Measurements from ENCODE around the gene RNF44.

- TF ChIP-seq CTCF (IDR thresholded peaks at IDR 0.05): no peak
- TF ChIP-seq POLR2A (IDR thresholded peaks at IDR 0.05): no peak
Measured at GRCh38 chr5:176550275-176550831, 13.2 kb upstream of the RNF44 start.
